Omental fat pad (tissue), 4 donors: ENCODE results near the gene CDH23. TPM values are rescaled to one million over a fixed set of nuclear protein-coding genes. Genes with fewer than 3 reads are reported as not detected.

ENCODE experiments used
- ATAC-seq: fragments of 150-250 bp; one replicate; pipeline ENCODE4 v1.9.1; 2016; ENCODE audit warnings: mild to moderate bottlenecking, moderate library complexity; ENCODE audit not compliant: low FRiP score
- DNase-seq: peaks from one replicate; pipeline ENCODE4 v3.0.0-alpha.2; 2019; ENCODE audit warnings: low spot score
- CTCF ChIP-seq, 3 donors: fragments of 450-650 bp; IDR thresholded peaks; one replicate each; pipeline ENCODE4 v1.5.1; 2016 to 2017; ENCODE audit warnings: antibody characterized with exemption in 3 of 3, mild to moderate bottlenecking in 3 of 3, moderate library complexity in 2 of 3
- total RNA-seq, 4 donors: library from RNA; depleted of rRNA; stranded (reverse); fragments of >200 nt; gene quantifications; one replicate each; pipeline ENCODE4 v1.1.0, GENCODE V29; 2016

Gene CDH23
- total RNA-seq, 4 donors from 2014 or later, result 25.3 to 41.9 (median 34.4) TPM

- TF ChIP-seq CTCF (IDR thresholded peaks at IDR 0.05), result no peak
- DNase-seq, result no peak
- peak; percentile 8 for ATAC-seq
Measured at GRCh38 chr10:71829171-71829570, 432.5 kb downstream of the CDH23 start.

GRCh38 chr10:71829896-71830295 is 433.2 kb downstream of the CDH23 start:
- TF ChIP-seq CTCF (IDR thresholded peaks at IDR 0.05), result no peak
- ATAC-seq (no peak), DNase-seq (no peak)

GRCh38 chr10:71830726-71831125 is 434.0 kb downstream of the CDH23 start:
- DNase-seq (no peak), ATAC-seq (no peak)
- no peak for TF ChIP-seq CTCF (IDR thresholded peaks at IDR 0.05)

- DNase-seq (no peak), ATAC-seq (no peak)
- TF ChIP-seq CTCF (IDR thresholded peaks at IDR 0.05), result no peak
Measured at GRCh38 chr10:71831646-71832552, 435.2 kb downstream of the CDH23 start.

GRCh38 chr10:71832967-71833366 is 436.2 kb downstream of the CDH23 start:
- no peak for DNase-seq
- TF ChIP-seq CTCF (IDR thresholded peaks at IDR 0.05), result no peak
- ATAC-seq, result no peak

- DNase-seq (no peak), ATAC-seq (no peak)
Measured at GRCh38 chr10:71833451-71834342, 437.0 kb downstream of the CDH23 start.

More at GRCh38 chr10:71833451-71834342, 437.0 kb downstream of the CDH23 start:
- TF ChIP-seq CTCF (IDR thresholded peaks at IDR 0.05), result no peak
